Stimulated activated CD4-positive, alpha-beta T cell treated with anti-CD3 and anti-CD28 coated beads, TNF-alpha, amount 100 ng/mL, for 24 hours (primary cell): ENCODE data around the gene UNC5A.
A peak's percentile ranks its signal among the peaks of the same experiment; 100 is the strongest.

ENCODE experiments used
- DNase-seq, 3 experiments: peaks; one replicate each; pipeline ENCODE4 v3.0.0-alpha.2; 2020; ENCODE audit warnings: low read depth in 3 of 3

UNC5A gene

DNA sequence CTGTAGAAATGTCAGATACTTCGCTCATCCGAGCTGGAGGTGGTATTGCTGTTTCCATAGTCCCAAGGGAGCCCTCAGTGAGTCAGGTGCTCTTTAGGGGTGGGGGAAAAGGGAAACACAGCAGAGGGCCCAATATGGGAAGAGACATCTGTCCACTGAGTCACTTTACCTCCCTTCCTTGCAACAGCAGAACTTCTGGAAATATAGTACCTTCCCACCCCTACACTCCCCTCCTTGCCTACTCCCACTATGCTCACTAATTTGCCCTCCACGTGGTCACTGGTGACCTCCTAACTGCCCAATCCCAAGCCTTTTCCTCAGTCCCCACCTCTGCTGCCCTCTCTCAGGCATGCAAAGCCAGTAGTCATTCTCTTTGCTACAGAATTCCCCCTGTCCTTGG is 86.9 kb downstream of the UNC5A start:
- no peak for DNase-seq

GRCh38 chr5:176899296-176899891 is 89.0 kb downstream of the UNC5A start, which contains the start of gene HK3:
HK3 (minus strand) TSS chr5:176899346; CDS start chr5:176896159, 3,187 bp downstream.
- DNase-seq: no peak

DNA sequence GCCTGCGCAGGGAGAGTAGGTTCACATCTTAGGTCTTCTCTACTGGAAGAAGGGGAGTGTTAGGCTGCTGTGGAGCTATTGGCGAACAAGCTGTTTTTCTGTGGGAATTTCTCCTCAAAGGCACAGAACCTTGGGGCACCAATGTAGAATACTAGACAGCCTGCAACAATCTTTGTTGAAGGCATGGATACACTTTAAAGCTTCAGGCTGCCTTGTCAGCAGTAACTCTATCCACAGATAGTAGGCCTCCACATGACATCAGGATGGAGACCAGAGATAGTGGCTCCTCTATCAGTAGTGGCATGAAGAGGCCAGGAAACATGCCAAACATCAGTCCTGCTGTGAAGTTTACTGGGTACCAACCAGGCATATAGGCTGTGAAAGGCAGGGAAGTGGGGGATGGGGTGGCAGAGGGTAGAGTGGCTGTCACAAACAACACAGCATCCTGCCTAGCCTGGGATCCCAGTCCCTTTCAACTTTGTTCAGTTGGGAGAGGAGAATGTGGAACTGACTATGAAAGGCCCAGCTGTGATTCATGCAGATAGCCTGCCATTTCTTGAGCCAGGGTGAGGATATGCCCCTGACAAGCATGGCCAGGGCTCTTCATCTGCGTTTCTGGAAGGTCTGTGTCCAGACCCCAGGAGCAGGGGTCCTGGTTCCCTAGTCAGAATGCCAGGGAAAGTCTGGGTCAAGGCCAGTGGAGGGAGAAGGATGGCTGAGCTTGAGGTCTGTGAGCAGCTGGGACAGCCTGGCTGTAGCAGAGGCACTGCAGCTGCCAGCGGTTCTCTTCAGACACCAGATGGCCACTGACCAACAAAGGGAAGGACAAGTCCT is 89.8 kb downstream of the UNC5A start:
- no peak for DNase-seq

- DNase-seq: no peak
Measured at GRCh38 chr5:176900780-176901204, 90.4 kb downstream of the UNC5A start.

GRCh38 chr5:176901260-176902101 is 91.1 kb downstream of the UNC5A start:
- peak in 2 of 3 experiments; percentile 18 to 44 for DNase-seq

- no peak for DNase-seq
Measured at GRCh38 chr5:176902102-176902814, 91.9 kb downstream of the UNC5A start.

DNA sequence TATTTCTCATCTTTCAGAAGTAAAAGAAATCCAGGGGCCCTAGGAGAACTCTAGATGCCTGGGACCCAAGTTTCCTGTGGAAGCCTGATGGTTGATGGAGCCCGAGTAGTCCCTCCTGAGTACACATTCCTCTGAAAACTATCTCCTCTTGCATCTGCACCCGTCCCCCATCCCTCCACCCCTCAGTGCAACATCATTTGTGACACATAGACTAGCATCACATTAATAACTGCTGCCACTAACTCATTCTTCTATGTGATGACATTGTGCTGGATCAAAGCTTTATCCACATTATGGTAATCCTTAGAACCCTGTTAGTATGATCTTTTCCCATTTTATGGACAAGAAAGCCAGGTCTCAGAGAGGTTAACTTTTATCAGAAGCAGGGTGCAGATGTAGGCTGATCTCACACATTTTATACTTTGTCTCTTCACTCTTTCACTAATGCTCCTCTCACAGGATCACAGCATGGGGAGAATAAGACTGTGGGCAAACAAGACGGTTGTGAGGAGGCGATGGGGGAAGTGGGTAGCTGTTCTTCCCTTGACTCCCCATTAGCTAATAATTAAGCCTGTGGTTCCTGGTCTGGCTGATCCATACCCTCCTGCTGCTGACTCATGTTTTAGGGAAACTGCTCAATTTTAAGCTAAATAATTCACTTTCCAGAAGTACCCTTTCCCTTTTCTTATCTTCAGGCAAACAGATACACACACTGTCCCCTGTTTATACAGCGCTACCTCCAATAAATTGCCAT is 92.7 kb downstream of the UNC5A start:
- DNase-seq: no peak

DNA sequence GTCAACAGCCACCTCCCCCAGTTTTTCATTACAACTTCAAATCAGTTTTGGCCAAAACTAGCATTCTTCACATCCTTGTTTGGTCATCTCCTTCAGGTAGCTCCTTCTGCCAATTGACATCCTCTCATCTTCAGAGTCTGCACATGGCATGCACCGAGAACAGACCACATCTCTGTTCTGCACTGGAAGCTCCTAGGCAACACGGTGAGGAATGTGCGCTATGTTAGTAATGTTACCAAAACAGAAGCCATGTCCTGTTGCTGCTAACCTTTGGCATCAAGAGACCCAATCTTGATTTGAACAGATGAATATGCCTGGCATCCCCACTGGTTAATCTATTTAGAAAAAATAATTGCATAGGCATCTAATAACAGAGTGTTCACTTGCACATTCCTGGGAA is 93.9 kb downstream of the UNC5A start:
- no peak for DNase-seq

- DNase-seq: no peak
Measured at GRCh38 chr5:176906126-176906525, 95.8 kb downstream of the UNC5A start.

- DNase-seq: no peak
Measured at GRCh38 chr5:176906796-176907195, 96.4 kb downstream of the UNC5A start.

DNA sequence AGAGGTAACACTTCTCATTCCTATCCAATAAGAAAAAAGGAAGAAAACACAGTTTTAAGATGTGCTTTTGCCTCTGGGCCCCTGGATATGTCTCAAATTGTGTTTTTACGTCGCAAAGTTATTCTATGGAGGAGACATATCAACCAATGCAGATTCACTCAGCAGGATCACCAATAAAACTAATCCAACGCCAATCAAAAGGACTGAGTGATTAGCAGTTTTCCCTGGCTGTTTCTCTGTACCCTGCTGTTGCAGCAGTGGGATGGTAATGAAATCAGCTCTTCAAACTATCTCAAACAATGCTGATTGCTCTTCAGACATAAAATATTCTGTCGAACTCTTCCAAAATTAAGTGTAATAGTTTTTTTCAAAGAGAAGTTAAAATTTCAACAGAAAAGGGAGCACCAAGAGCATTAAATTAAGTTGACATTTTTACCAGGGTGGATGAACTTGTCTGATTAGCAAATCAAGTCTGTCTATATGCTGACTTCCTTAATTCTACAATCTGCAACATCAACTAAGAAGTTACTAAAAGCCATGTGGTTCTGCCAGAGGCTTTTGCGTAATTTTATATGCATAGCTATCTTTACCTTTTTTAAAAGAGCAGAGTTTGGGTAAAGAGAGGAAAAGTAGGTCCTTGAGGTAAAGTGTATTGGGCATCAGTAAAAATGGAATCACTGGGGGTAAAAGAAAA is 98.5 kb downstream of the UNC5A start:
- DNase-seq: no peak

DNA sequence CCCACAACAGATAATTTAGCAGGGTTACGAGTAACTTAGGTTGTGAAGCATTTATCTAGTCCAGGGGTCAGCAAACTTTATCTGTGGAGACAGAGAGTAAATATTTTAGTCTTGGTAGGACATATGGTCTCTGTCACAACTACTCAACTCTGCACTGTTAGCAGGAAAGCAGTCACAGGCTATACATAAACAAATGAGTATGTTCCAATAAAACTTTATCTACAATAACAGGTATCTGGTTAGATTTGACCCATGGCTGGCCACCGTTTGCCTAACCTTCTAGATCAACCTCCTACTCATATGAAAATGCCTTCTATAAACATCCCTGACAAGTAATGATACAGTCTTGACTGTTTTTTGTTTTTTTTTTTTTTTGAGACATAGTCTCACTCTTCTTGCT is 101.8 kb downstream of the UNC5A start:
- no peak for DNase-seq

DNA sequence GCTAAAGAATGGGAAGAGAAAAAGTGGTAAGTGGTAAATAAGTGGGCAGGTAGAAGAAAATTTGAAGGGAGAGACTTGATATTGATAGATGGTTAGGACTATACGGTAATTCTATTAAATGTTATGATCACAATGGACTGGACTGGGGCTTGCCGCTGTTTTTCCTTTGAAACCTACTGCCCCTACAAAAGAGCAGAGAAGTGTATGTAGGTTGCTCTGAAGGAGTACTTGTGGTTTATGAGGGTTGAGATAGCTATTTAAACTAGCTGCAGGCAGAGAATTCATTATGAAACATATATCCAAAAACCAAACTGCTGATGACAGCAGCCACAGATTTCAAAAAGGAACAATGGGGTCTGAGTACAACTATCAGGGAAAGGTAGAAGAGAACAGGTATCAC is 105.5 kb downstream of the UNC5A start:
- no peak for DNase-seq

DNA sequence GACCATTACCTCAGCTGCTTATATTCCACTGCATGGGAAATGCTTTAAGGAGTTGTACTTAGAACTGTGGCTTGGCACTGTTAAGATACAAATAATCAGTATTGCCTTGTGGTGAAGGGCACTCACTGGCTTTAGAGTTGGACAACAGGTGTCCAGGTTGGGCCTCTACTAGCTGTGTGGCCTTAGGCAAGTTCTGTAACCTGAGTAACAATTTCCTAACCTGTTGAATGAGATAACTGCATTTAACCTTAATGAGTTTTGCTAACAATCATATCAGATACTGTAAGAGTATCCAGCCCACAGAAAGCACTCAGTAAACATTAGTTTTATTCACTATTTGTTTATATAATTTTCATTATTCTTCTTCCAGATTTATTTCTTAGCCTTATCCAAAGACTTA is 106.0 kb downstream of the UNC5A start:
- DNase-seq: no peak

GRCh38 chr5:176918613-176919012 is 108.3 kb downstream of the UNC5A start:
- no peak for DNase-seq

- no peak for DNase-seq
Measured at GRCh38 chr5:176921714-176922113, 111.4 kb downstream of the UNC5A start.

DNA sequence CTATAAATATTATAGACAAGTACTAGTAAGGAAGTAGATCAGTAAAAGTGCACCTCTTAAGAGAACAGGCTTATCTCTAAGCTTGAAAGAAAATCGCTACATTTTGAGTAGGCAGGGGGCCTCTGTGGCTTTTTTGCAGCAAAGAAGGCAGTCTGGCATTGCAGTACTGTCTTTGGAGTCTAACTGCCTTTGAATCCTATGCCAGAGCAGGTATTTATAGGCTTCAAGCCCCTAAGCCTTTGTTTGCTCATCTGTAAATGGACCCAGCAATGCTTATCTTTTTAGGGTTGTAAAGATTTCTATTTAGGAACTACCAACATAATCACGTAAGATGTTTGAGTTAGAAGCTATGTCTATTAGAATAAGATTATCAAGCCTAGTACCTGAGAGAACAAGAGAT is 112.5 kb downstream of the UNC5A start:
- DNase-seq: no peak

GRCh38 chr5:176927562-176927961 is 117.2 kb downstream of the UNC5A start:
- DNase-seq: no peak

GRCh38 chr5:176929654-176930053 is 119.3 kb downstream of the UNC5A start:
- no peak for DNase-seq
